ENCODE results near the gene GRIN1. TPM values are rescaled to one million over a fixed set of nuclear protein-coding genes. Genes with fewer than 3 reads are reported as not detected.

The GRIN1 gene
- polyA plus RNA-seq, 2 of the 4 experiments (the other 2 are of a cell fraction): 0.13 to 0.45 TPM

- Histone ChIP-seq H3K4me1 (peaks cover 11% of the 10 kb centered on the region), H3K4me3 (no peak overlapping the region), H3K9me3 (no peaks in the 10 kb centered on the region), H3K27ac (no peak overlapping the region), H3K4me2 (no peak overlapping the region)
- ATAC-seq (no peak), FAIRE-seq (no peak), DNase-seq (ENCODE audit: low read depth in 1 of 2, low spot score in 1 of 2) (no peak)
- ChIA-PET POLR2A (interaction anchor here (1.2 kb wide), 1 partner anchor 17 kb away, joined by 3 read pairs; the partner anchor contains the start of gene TPRN), CTCF (interaction anchor here (1.0 to 1.4 kb wide), 3 partner anchors 16 to 116 kb away, joined by 3 to 7 read pairs (median 3); partner anchors contain the start of gene RNF224)
- 95% methylated on average over 23 of the region's 27 CpGs for WGBS (ENCODE audit: missing lambda C conversion rate)
- TF ChIP-seq NPAS2 (CRISPR knock-in tag; IDR thresholded peaks at IDR 0.05; ENCODE audit: borderline replicate concordance) (no peak), CTCF (IDR thresholded peaks at IDR 0.05) (no peak), POLR2A (IDR thresholded peaks at IDR 0.05; ENCODE audit: low read length) (no peak), EHF (CRISPR knock-in tag; IDR thresholded peaks at IDR 0.05) (no peak)
Measured at GRCh38 chr9:137183980-137184595, 45.1 kb downstream of the GRIN1 start.

DNA sequence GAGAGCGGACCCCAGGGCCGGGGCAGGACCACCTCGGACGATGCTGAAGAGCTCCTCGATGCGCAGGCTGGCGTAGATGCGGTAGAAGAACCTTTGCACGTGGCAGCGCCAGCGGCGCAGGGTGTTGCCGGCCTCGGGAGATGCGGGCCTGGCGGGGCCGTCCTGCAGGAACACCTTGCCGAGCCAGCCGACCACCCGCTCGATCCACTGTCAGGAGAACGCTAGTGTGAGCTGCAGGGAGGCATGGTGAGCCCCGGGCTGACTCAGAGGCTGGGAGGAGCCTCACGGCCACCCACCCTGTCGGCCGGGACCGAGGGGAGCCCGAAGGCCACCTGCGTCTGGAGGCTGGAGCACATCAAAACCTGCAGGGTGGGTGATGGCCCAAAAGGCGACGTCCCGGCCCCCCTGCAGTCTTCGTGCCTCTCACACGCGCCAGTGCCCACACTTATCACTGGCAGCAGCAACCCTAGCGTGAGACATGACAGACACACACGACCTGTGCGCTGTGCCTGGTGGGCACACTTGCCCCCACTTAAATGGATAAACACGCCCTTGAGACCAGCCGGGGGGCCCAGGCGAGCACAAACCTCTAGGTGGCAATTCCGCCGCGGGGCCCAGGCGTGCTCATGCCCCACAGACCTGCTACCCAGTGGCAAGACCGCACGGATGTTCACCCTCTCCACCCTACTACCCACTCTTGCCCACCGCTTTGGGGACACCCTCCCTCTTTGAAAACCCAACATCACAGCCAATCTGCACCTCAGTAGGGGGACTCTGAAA, 46.1 kb downstream of the GRIN1 start:
- DNase-seq (ENCODE audit: low read depth in 1 of 2, low spot score in 1 of 2) (no peak), ATAC-seq (no peak), FAIRE-seq (no peak)
- Histone ChIP-seq H3K9me3 (no peaks in the 10 kb centered on the region), H3K4me1 (peaks cover 19% of the 10 kb centered on the region), H3K4me2 (no peak overlapping the region), H3K27ac (no peak overlapping the region), H3K4me3 (no peak overlapping the region)
- TF ChIP-seq MAFK (IDR thresholded peaks at IDR 0.05; ENCODE audit: partially characterized antibody) (no peak), NFE2L2 (conservative IDR thresholded peaks at IDR 0.05; ENCODE audit: low read length) (no peak), POLR2AphosphoS2 (conservative IDR thresholded peaks at IDR 0.05; ENCODE audit: low read length) (no peak), KDM1A (IDR thresholded peaks at IDR 0.05; ENCODE audit: low read depth) (no peak), EHF (CRISPR knock-in tag; IDR thresholded peaks at IDR 0.05) (no peak), USF2 (IDR thresholded peaks at IDR 0.05) (no peak), KDM5A (IDR thresholded peaks at IDR 0.05) (no peak), NR3C1 (IDR thresholded peaks at IDR 0.05) (no peak), TP53 (CRISPR knock-in tag; IDR thresholded peaks at IDR 0.05) (no peak), JUN (IDR thresholded peaks at IDR 0.05) (no peak), JUNB (IDR thresholded peaks at IDR 0.05) (no peak), SREBF2 (IDR thresholded peaks at IDR 0.05) (no peak), FOSB (CRISPR knock-in tag; IDR thresholded peaks at IDR 0.05) (no peak), MYC (IDR thresholded peaks at IDR 0.05; ENCODE audit: borderline replicate concordance, low read length) (no peak), BCL3 (IDR thresholded peaks at IDR 0.05) (no peak)
- ChIA-PET CTCF (interaction anchor here (11.5 kb wide), 1 partner anchor 11 kb away, joined by 156 read pairs; the partner anchor contains the start of genes LRRC26 and TMEM210), POLR2A (interaction anchor here (1.2 to 2.0 kb wide), 2 partner anchors 16 to 56 kb away, joined by 3 to 4 read pairs; partner anchors contain the start of gene TPRN)
- 94% methylated on average over 46 of the region's 48 CpGs for WGBS (ENCODE audit: missing lambda C conversion rate)

- POLR2A ChIA-PET: interaction anchor here (2.0 kb wide), 1 partner anchor 55 kb away, joined by 4 read pairs; no protein-coding TSS in a partner anchor
- Histone ChIP-seq H3K4me2 (no peak overlapping the region), H3K4me3 (no peak overlapping the region), H3K4me1 (peaks cover 23% of the 10 kb centered on the region), H3K27ac (no peak overlapping the region), H3K9me3 (no peaks in the 10 kb centered on the region)
- no peak for FAIRE-seq
- no peak for ATAC-seq
- CTCF ChIA-PET: interaction anchor here (11.5 kb wide), 1 partner anchor 12 kb away, joined by 156 read pairs; the partner anchor contains the start of genes LRRC26 and TMEM210
- no peak for DNase-seq (ENCODE audit: low read depth in 1 of 2, low spot score in 1 of 2)
- WGBS (ENCODE audit: missing lambda C conversion rate): 96% methylated on average over 18 of the region's 19 CpGs
- TF ChIP-seq, protein P1, sequence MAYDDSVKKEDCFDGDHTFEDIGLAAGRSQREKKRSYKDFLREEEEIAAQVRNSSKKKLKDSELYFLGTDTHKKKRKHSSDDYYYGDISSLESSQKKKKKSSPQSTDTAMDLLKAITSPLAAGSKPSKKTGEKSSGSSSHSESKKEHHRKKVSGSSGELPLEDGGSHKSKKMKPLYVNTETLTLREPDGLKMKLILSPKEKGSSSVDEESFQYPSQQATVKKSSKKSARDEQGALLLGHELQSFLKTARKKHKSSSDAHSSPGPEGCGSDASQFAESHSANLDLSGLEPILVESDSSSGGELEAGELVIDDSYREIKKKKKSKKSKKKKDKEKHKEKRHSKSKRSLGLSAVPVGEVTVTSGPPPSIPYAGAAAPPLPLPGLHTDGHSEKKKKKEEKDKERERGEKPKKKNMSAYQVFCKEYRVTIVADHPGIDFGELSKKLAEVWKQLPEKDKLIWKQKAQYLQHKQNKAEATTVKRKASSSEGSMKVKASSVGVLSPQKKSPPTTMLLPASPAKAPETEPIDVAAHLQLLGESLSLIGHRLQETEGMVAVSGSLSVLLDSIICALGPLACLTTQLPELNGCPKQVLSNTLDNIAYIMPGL (CRISPR knock-in tag; IDR thresholded peaks at IDR 0.05; ENCODE audit: borderline replicate concordance): no peak
- TF ChIP-seq ZSCAN20 (CRISPR knock-in tag; IDR thresholded peaks at IDR 0.05) (no peak), EHMT2 (IDR thresholded peaks at IDR 0.05; ENCODE audit: low read depth) (no peak), RARB (CRISPR knock-in tag; IDR thresholded peaks at IDR 0.05) (no peak), RAD21 (conservative IDR thresholded peaks at IDR 0.05 in 1 of 2, IDR thresholded peaks at IDR 0.05 in 1 of 2) (no peak), POLR2AphosphoS2 (conservative IDR thresholded peaks at IDR 0.05; ENCODE audit: low read length) (no peak), RNF2 (IDR thresholded peaks at IDR 0.05; ENCODE audit: borderline replicate concordance, low read depth) (no peak), MYC (IDR thresholded peaks at IDR 0.05; ENCODE audit: borderline replicate concordance, low read length) (no peak)
- TF ChIP-seq, protein P2, sequence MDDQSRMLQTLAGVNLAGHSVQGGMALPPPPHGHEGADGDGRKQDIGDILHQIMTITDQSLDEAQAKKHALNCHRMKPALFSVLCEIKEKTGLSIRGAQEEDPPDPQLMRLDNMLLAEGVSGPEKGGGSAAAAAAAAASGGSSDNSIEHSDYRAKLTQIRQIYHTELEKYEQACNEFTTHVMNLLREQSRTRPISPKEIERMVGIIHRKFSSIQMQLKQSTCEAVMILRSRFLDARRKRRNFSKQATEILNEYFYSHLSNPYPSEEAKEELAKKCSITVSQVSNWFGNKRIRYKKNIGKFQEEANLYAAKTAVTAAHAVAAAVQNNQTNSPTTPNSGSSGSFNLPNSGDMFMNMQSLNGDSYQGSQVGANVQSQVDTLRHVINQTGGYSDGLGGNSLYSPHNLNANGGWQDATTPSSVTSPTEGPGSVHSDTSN (IDR thresholded peaks at IDR 0.05): no peak
- TF ChIP-seq, protein P3, sequence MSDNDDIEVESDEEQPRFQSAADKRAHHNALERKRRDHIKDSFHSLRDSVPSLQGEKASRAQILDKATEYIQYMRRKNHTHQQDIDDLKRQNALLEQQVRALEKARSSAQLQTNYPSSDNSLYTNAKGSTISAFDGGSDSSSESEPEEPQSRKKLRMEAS (IDR thresholded peaks at IDR 0.05): no peak
Measured at GRCh38 chr9:137185921-137186320, 47.0 kb downstream of the GRIN1 start.
